Neuronal stem cell (in vitro differentiated cells): ENCODE data around the gene SLC22A4.

Experiments
- DNase-seq: peaks from one replicate; pipeline ENCODE4 v3.0.0-alpha.2; 2013; ENCODE audit warnings: low spot score
- H2AFZ ChIP-seq: one replicate; pipeline ENCODE4 v1.6.1; 2013; ENCODE audit warnings: mild to moderate bottlenecking, low read length, inconsistent platforms
- H2AK5ac ChIP-seq: 2 replicates; pipeline ENCODE4 v1.6.1; 2013; ENCODE audit warnings: low read depth, mild to moderate bottlenecking, inconsistent platforms, low read length, moderate library complexity, mixed read lengths
- H2BK120ac ChIP-seq: 2 replicates; pipeline ENCODE4 v1.6.1; 2013; ENCODE audit warnings: low read depth, mild to moderate bottlenecking, inconsistent platforms, low read length, moderate library complexity, mixed read lengths
- H2BK12ac ChIP-seq: one replicate; pipeline ENCODE4 v1.6.1; 2013; ENCODE audit warnings: low read length, inconsistent platforms
- H2BK15ac ChIP-seq: 2 replicates; pipeline ENCODE4 v1.6.1; 2013; ENCODE audit warnings: mild to moderate bottlenecking, low read length, inconsistent platforms, mixed read lengths
- H2BK5ac ChIP-seq: one replicate; pipeline ENCODE4 v1.6.1; 2013; ENCODE audit warnings: inconsistent platforms, mild to moderate bottlenecking, low read length, moderate library complexity
- H3K14ac ChIP-seq: one replicate; pipeline ENCODE4 v1.6.1; 2013; ENCODE audit warnings: low read length, inconsistent platforms
- H3K18ac ChIP-seq: 2 replicates; pipeline ENCODE4 v1.6.1; 2013; ENCODE audit warnings: low read length, inconsistent platforms
- H3K23ac ChIP-seq: 2 replicates; pipeline ENCODE4 v1.6.1; 2013; ENCODE audit warnings: low read depth, mild to moderate bottlenecking, mixed read lengths, low read length, inconsistent platforms; ENCODE audit not compliant: poor library complexity
- H3K27ac ChIP-seq: replicated peaks from 3 replicates; pipeline ENCODE4 v1.5.1; 2013; ENCODE audit warnings: low read length, inconsistent platforms
- H3K27me3 ChIP-seq, 3 experiments: 2 replicates each; pipeline ENCODE4 v1.6.1; 2013; ENCODE audit warnings: low read length in 3 of 3, mild to moderate bottlenecking in 2 of 3, inconsistent platforms in 1 of 3, low read depth in 1 of 3, mixed read lengths in 1 of 3, moderate library complexity in 1 of 3; ENCODE audit not compliant: control insufficient read depth in 3 of 3, insufficient read depth in 3 of 3
- H3K36me3 ChIP-seq, 2 donors: replicated peaks in 1 of 2; 2 replicates each; pipeline ENCODE4 v1.6.1; 2013; ENCODE audit warnings: low read length in 2 of 2; ENCODE audit not compliant: control insufficient read depth in 2 of 2, insufficient read depth in 2 of 2
- H3K4ac ChIP-seq: 2 replicates; pipeline ENCODE4 v1.6.1; 2013; ENCODE audit warnings: inconsistent platforms, mild to moderate bottlenecking, low read length, moderate library complexity
- H3K4me1 ChIP-seq, 2 donors: 1 replicate in 1 of 2; 2 replicates in 1 of 2; pipeline ENCODE4 v1.6.1; 2013; ENCODE audit warnings: low read length in 2 of 2, low read depth in 1 of 2; ENCODE audit not compliant: control insufficient read depth in 2 of 2, insufficient read depth in 1 of 2
- H3K4me2 ChIP-seq: one replicate; pipeline ENCODE4 v1.6.1; 2013; ENCODE audit warnings: mild to moderate bottlenecking, low read length, inconsistent platforms; ENCODE audit not compliant: insufficient read depth, poor library complexity, severe bottlenecking
- H3K4me3 ChIP-seq, 2 donors: 2 replicates each; pipeline ENCODE4 v1.5.1; 2013; ENCODE audit warnings: low read length in 2 of 2, mild to moderate bottlenecking in 2 of 2, inconsistent platforms in 1 of 2, moderate library complexity in 1 of 2
- H3K79me1 ChIP-seq: one replicate; pipeline ENCODE4 v1.6.1; 2013; ENCODE audit warnings: low read depth, mild to moderate bottlenecking, inconsistent platforms, low read length, moderate library complexity
- H3K9ac ChIP-seq: one replicate; pipeline ENCODE4 v1.6.1; 2013; ENCODE audit warnings: mild to moderate bottlenecking, low read depth, low read length, inconsistent platforms; ENCODE audit not compliant: poor library complexity
- H3K9me3 ChIP-seq, 2 donors: replicated peaks in 1 of 2; 2 replicates each; pipeline versions ENCODE3 to v1.6.1; 2013; ENCODE audit warnings: low read length in 2 of 2, mild to moderate bottlenecking in 2 of 2, inconsistent platforms in 1 of 2, low read depth in 1 of 2, mixed read lengths in 1 of 2, moderate library complexity in 1 of 2; ENCODE audit not compliant: control insufficient read depth in 2 of 2, insufficient read depth in 1 of 2
- H4K8ac ChIP-seq: one replicate; pipeline ENCODE4 v1.6.1; 2013; ENCODE audit warnings: low read depth, mild to moderate bottlenecking, inconsistent platforms, low read length, moderate library complexity
- H4K91ac ChIP-seq: one replicate; pipeline ENCODE4 v1.6.1; 2013; ENCODE audit warnings: low read length, low read depth, mild to moderate bottlenecking, inconsistent platforms; ENCODE audit not compliant: poor library complexity
- WGBS, 2 donors: extraction: QIAGEN DNeasy Blood & Tissue Kit; methylation state at CpG; one replicate each; pipeline ENCODE4 v1.1.7; 2013; ENCODE audit warnings: missing lambda C conversion rate in 2 of 2, mixed read lengths in 1 of 2; ENCODE audit not compliant: insufficient read length in 2 of 2, insufficient replicate concordance in 1 of 2; ENCODE audit errors: extremely low coverage in 2 of 2; 5-methylcytosine and 5-hydroxymethylcytosine counted together

Gene SLC22A4

DNA sequence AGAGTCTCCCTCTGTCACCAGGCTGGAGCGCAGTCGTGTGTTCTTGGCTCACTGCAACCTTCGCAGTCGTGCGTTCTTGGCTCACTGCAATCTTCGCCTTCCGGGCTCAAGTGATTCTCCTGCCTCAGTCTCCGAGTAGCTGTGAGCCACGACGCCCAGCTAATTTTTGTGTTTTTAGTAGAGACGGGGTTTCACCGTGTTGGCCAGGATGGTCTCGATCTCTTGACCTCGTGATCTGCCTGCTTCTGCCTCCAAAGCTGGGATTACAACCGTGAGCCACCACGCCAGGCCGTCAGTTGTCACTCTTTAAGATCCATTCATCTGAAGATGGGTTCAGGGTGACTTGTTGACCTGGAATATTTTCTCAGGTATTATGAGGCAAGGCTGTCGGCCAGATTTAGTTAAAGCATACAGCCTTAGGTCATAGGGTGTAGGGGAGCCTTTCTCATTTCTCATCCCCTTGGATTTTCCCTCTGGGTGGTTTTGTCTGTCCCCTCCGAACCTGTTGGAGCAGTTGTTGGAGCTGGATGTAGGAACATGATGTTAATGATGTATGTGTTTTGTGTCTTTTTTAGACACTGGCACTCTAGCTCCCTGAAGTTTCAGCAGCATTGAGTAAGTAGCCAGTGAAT is 76.9 kb downstream of the SLC22A4 start:
- H3K27me3 ChIP-seq: peaks cover 2 to 46% (median 11%) of the 10 kb centered on the region in 3 experiments

DNA sequence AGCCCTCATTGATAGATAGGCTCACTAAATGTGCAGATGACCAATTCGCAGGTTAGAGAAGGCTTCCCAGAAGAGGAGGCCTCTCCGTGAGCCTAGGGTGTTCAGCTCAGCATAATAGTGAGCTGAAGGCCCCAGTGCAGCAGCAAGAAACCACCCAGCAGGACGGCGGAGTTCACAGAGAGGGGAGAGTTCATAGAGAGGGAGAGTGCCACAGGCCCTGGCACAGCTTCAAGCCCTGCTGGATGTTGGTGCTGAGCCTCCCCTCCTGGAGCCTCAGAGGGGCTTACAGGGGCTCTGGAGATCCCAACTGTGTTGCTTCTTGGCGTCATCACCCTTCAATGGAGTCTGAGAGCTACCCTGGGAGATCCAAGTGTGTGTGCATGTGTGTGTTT is 77.4 kb downstream of the SLC22A4 start:
- no peak for DNase-seq
- Histone ChIP-seq H3K4ac (no peak overlapping the region), H3K36me3 (no peaks in the 10 kb centered on the region), H4K8ac (no peak overlapping the region), H2AK5ac (no peak overlapping the region), H2BK120ac (no peak overlapping the region), H2AFZ (no peak overlapping the region), H3K9me3 (peaks cover 0 to 3% of the 10 kb centered on the region in 2 donors), H3K27me3 (peaks cover 2 to 46% (median 11%) of the 10 kb centered on the region in 3 experiments), H3K27ac (no peak overlapping the region), H3K14ac (no peak overlapping the region), H3K4me1 (peaks cover 0 to 4% of the 10 kb centered on the region in 2 donors), H3K79me1 (no peaks in the 10 kb centered on the region), H2BK12ac (no peak overlapping the region), H3K9ac (no peak overlapping the region), H3K4me3 (no peak overlapping the region), H2BK15ac (no peak overlapping the region), H3K23ac (no peak overlapping the region), H3K4me2 (no peak overlapping the region), H4K91ac (no peak overlapping the region), H2BK5ac (no peak overlapping the region), H3K18ac (no peak overlapping the region)
- no CpG with 5 or more reads among the region's 5 CpGs for WGBS, 2 donors

More for the DNA sequence above, 76.9 kb downstream of the SLC22A4 start:
- H3K27ac ChIP-seq: no peak overlapping the region
- no peak for DNase-seq
- no peak overlapping the region for H3K9ac ChIP-seq
- no peaks in the 10 kb centered on the region for H3K79me1 ChIP-seq
- no peak overlapping the region for H3K4me2 ChIP-seq
- no peak overlapping the region for H3K18ac ChIP-seq
- H3K4ac ChIP-seq: no peak overlapping the region
- no peak overlapping the region for H2AFZ ChIP-seq
- peaks cover 0 to 3% of the 10 kb centered on the region in 2 donors for H3K9me3 ChIP-seq
- H3K36me3 ChIP-seq: no peaks in the 10 kb centered on the region
- no peak overlapping the region for H2BK120ac ChIP-seq
- WGBS, 2 donors: no CpG with 5 or more reads among the region's 19 CpGs
- H4K91ac ChIP-seq: no peak overlapping the region
- H3K4me3 ChIP-seq: no peak overlapping the region
- no peak overlapping the region for H4K8ac ChIP-seq
- H3K4me1 ChIP-seq: peaks cover 0 to 4% of the 10 kb centered on the region in 2 donors
- H3K14ac ChIP-seq: no peak overlapping the region
- no peak overlapping the region for H2BK5ac ChIP-seq
- no peak overlapping the region for H2AK5ac ChIP-seq
- H3K23ac ChIP-seq: no peak overlapping the region
- H2BK12ac ChIP-seq: no peak overlapping the region
- H2BK15ac ChIP-seq: no peak overlapping the region

DNA sequence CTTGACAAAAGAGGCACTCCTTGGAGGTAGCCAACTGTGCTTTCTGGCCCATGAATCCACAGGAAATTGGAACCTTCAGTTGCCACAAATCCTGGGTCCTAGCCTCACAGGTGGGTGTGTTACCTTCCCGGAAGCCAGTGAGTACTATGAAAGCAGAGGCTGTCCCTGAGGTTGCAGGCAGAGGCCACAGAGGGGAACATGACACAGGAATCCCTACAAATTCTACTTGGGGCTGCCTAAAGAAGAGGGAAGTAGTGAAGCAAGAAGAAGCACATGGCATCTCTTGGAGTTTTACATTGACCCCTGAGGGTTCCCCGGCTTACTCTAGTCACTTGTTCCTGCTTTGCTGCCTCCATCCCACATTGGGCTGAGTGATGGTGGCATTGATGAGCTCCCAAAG is 77.9 kb downstream of the SLC22A4 start:
- Histone ChIP-seq H3K4me2 (no peak overlapping the region), H4K91ac (no peak overlapping the region), H3K9ac (no peak overlapping the region), H3K9me3 (peaks cover 0 to 3% of the 10 kb centered on the region in 2 donors), H3K4me1 (peaks cover 0 to 4% of the 10 kb centered on the region in 2 donors), H2BK120ac (no peak overlapping the region), H3K4me3 (no peak overlapping the region), H2AFZ (no peak overlapping the region), H2BK15ac (no peak overlapping the region), H2BK12ac (no peak overlapping the region), H2AK5ac (no peak overlapping the region), H2BK5ac (no peak overlapping the region), H3K23ac (no peak overlapping the region), H3K27ac (no peak overlapping the region), H3K18ac (no peak overlapping the region), H3K36me3 (no peaks in the 10 kb centered on the region), H3K4ac (no peak overlapping the region), H3K14ac (no peak overlapping the region), H3K27me3 (peaks cover 2 to 46% (median 11%) of the 10 kb centered on the region in 3 experiments), H3K79me1 (no peaks in the 10 kb centered on the region), H4K8ac (no peak overlapping the region)
- WGBS, 2 donors: no CpG with 5 or more reads among the region's 2 CpGs
- DNase-seq: no peak

DNA sequence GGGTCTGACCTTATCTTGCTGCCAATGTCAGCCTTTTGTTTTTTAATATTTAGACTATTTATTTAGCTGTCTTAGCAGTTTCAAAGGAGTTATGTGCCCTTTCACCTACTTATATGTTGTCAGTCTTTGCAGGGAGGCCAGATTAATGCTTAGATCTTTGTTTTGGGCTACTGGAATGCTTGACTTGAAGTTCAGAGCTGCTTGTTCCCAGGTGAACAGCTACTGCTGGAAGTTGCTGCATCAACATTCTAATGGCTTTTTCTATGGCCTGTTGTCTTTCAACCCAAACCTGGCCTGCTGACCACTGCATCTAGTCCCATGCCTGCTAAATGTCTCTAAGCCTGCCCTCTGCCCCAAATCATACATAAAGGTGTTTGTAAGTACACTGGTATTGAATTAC is 78.3 kb downstream of the SLC22A4 start:
- no peaks in the 10 kb centered on the region for H3K36me3 ChIP-seq
- no peak for DNase-seq
- H4K91ac ChIP-seq: no peak overlapping the region
- H3K4me3 ChIP-seq: no peak overlapping the region
- no peaks in the 10 kb centered on the region for H3K79me1 ChIP-seq
- no peak overlapping the region for H3K9ac ChIP-seq
- H2AK5ac ChIP-seq: no peak overlapping the region
- H3K9me3 ChIP-seq: peaks cover 0 to 3% of the 10 kb centered on the region in 2 donors
- no peak overlapping the region for H2BK120ac ChIP-seq
- no peak overlapping the region for H3K18ac ChIP-seq
- no peak overlapping the region for H3K23ac ChIP-seq
- H3K4ac ChIP-seq: no peak overlapping the region
- no peak overlapping the region for H4K8ac ChIP-seq
- no peak overlapping the region for H2BK5ac ChIP-seq
- no peak overlapping the region for H3K27ac ChIP-seq
- H3K27me3 ChIP-seq: peaks cover 2 to 46% (median 11%) of the 10 kb centered on the region in 3 experiments
- no peak overlapping the region for H2BK15ac ChIP-seq
- H3K4me2 ChIP-seq: no peak overlapping the region
- H3K14ac ChIP-seq: no peak overlapping the region
- H3K4me1 ChIP-seq: peaks cover 0 to 4% of the 10 kb centered on the region in 2 donors
- H2BK12ac ChIP-seq: no peak overlapping the region
- H2AFZ ChIP-seq: no peak overlapping the region
